Ureter (tissue), 1 donor: ENCODE data around the gene ADAD2. TPM values are rescaled to one million over a fixed set of nuclear protein-coding genes. Genes with fewer than 3 reads are reported as not detected.

Experiments used
- DNase-seq: peaks from one replicate; pipeline ENCODE4 v3.0.0-alpha.2; 2020; ENCODE audit warnings: low spot score
- total RNA-seq: library from RNA; stranded (reverse); gene quantifications from one replicate; pipeline ENCODE4 v1.2.4, GENCODE V29; 2023
- donor health status: DM: yes; HTN: yes; CAD: no.

Gene ADAD2
- total RNA-seq, 1 donor from 2014 or later, result 0.42 TPM

- no peak for DNase-seq
Measured at GRCh38 chr16:84223456-84223855, 32.5 kb downstream of the ADAD2 start.

- no peak for DNase-seq
Measured at GRCh38 chr16:84224554-84224953, 33.6 kb downstream of the ADAD2 start.

- no peak for DNase-seq
Measured at GRCh38 chr16:84225126-84225525, 34.2 kb downstream of the ADAD2 start.

GRCh38 chr16:84225571-84225970, 34.6 kb downstream of the ADAD2 start:
- no peak for DNase-seq

- no peak for DNase-seq
Measured at GRCh38 chr16:84226026-84226425, 35.1 kb downstream of the ADAD2 start.

- no peak for DNase-seq
Measured at GRCh38 chr16:84227548-84227947, 36.6 kb downstream of the ADAD2 start.

GRCh38 chr16:84228256-84228838, 37.4 kb downstream of the ADAD2 start:
- DNase-seq, result peak; percentile 74

- DNase-seq, result no peak
Measured at GRCh38 chr16:84229471-84229870, 38.5 kb downstream of the ADAD2 start.

GRCh38 chr16:84232060-84232459, 41.1 kb downstream of the ADAD2 start:
- DNase-seq, result no peak

GRCh38 chr16:84232969-84233368, 42.0 kb downstream of the ADAD2 start:
- DNase-seq, result no peak

GRCh38 chr16:84233748-84234147, 42.8 kb downstream of the ADAD2 start:
- no peak for DNase-seq

GRCh38 chr16:84234321-84235241, 43.6 kb downstream of the ADAD2 start:
- no peak for DNase-seq

GRCh38 chr16:84236671-84237070, 45.7 kb downstream of the ADAD2 start:
- no peak for DNase-seq

GRCh38 chr16:84237994-84238750, 47.2 kb downstream of the ADAD2 start:
- DNase-seq, result no peak

- no peak for DNase-seq
Measured at GRCh38 chr16:84239141-84239769, 48.3 kb downstream of the ADAD2 start.

- no peak for DNase-seq
Measured at GRCh38 chr16:84239909-84240308, 49.0 kb downstream of the ADAD2 start, which contains the start of gene KCNG4. Gene KCNG4 (minus strand): TSS chr16:84240012. CDS start chr16:84237485, 2,527 bp downstream.

- no peak for DNase-seq
Measured at GRCh38 chr16:84240455-84240854, 49.5 kb downstream of the ADAD2 start.

GRCh38 chr16:84241778-84242177, 50.8 kb downstream of the ADAD2 start:
- no peak for DNase-seq

GRCh38 chr16:84242839-84243238, 51.9 kb downstream of the ADAD2 start:
- no peak for DNase-seq

- DNase-seq, result no peak
Measured at GRCh38 chr16:84243732-84244131, 52.8 kb downstream of the ADAD2 start.

GRCh38 chr16:84244728-84245127, 53.8 kb downstream of the ADAD2 start:
- DNase-seq, result no peak
